Testis (tissue), 5 donors: Measurements from ENCODE around the gene SLC26A5. TPM values are rescaled to one million over a fixed set of nuclear protein-coding genes. Genes with fewer than 3 reads are reported as not detected.
"Not testable (repeated sequence)": the region's sequence is repeated elsewhere in the genome, so short reads cannot be mapped to it uniquely, and the experiment has no call there.

Experiments used
- DNase-seq: peaks from one replicate; pipeline ENCODE4 v3.0.0-alpha.2; 2019
- H3K27ac ChIP-seq, 2 donors: fragments of 200-600 bp; sonication (generic); one replicate each; pipeline ENCODE4 v1.5.1; 2019
- H3K27me3 ChIP-seq: fragments of 200-600 bp; sonication (generic); one replicate; pipeline ENCODE4 v1.5.1; 2019
- H3K36me3 ChIP-seq: fragments of 200-600 bp; sonication (generic); one replicate; pipeline ENCODE4 v1.5.1; 2017; ENCODE audit warnings: low read depth; ENCODE audit errors: missing control alignments
- H3K4me1 ChIP-seq: fragments of 200-600 bp; sonication (generic); one replicate; pipeline ENCODE4 v1.5.1; 2019
- H3K4me3 ChIP-seq, 2 donors: fragments of 200-600 bp; sonication (generic); one replicate each; pipeline ENCODE4 v1.5.1; 2017 to 2019
- H3K9me3 ChIP-seq: fragments of 200-600 bp; sonication (generic); one replicate; pipeline ENCODE4 v1.5.1; 2017
- POLR2A ChIP-seq: fragments of 450-650 bp; IDR thresholded peaks from one replicate; pipeline ENCODE4 v1.6.1; 2017; ENCODE audit warnings: antibody characterized with exemption, mild to moderate bottlenecking, moderate library complexity
- WGBS, 2 donors: methylation state at CpG; one replicate each; pipeline ENCODE4 v1.1.5; 2018; 5-methylcytosine and 5-hydroxymethylcytosine counted together
- intact Hi-C: fragments of 100-400 bp; cut with DNase I; formaldehyde crosslinking; loops from one replicate; pipeline ENCODE4 v1.15.1; 2023; ENCODE audit warnings: low total_unique reads
- long read RNA-seq, 2 donors: transcript quantifications; one replicate each; lab custom pipeline, GENCODE V29; 2026
- polyA plus RNA-seq: library from polyadenylated mRNA; stranded (reverse); fragments of 350-450 nt; fragmentation: Illumina TruSeq; extraction: RNeasy Lipid Tissue Mini Kit (QIAGEN cat#74804); gene quantifications from one replicate; pipeline ENCODE4 v1.2.3, GENCODE V29; 2014; ENCODE audit warnings: low read depth, low replicate concordance; ENCODE audit not compliant: insufficient read depth
- total RNA-seq, 2 donors: library from RNA; depleted of rRNA; stranded (reverse); fragments of >200 nt; gene quantifications; one replicate each; pipeline ENCODE4 v1.2.3, GENCODE V29; 2016
- TF ChIP-seq, protein P1 (sequence below), 3 experiments: fragments of 450-650 bp in 2 of 3; fragments of 200-600 bp in 1 of 3; sonication (generic) in 1 of 3; IDR thresholded peaks; one replicate each; pipeline ENCODE4 v1.5.1; 2016 to 2019; ENCODE audit warnings: antibody characterized with exemption in 3 of 3, mild to moderate bottlenecking in 2 of 3, moderate library complexity in 1 of 3

Gene SLC26A5, protein sequence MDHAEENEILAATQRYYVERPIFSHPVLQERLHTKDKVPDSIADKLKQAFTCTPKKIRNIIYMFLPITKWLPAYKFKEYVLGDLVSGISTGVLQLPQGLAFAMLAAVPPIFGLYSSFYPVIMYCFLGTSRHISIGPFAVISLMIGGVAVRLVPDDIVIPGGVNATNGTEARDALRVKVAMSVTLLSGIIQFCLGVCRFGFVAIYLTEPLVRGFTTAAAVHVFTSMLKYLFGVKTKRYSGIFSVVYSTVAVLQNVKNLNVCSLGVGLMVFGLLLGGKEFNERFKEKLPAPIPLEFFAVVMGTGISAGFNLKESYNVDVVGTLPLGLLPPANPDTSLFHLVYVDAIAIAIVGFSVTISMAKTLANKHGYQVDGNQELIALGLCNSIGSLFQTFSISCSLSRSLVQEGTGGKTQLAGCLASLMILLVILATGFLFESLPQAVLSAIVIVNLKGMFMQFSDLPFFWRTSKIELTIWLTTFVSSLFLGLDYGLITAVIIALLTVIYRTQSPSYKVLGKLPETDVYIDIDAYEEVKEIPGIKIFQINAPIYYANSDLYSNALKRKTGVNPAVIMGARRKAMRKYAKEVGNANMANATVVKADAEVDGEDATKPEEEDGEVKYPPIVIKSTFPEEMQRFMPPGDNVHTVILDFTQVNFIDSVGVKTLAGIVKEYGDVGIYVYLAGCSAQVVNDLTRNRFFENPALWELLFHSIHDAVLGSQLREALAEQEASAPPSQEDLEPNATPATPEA
- 1 to 10 TPM; 1.3 to 1.7 TPM for total RNA-seq
- polyA plus RNA-seq = 0.41 TPM
- long read RNA-seq, donor 1, partial matches to known transcripts = 208 of 213 reads
- long read RNA-seq, donor 1, other reads (novel, unspliced or antisense) = 5 of 213 reads
- long read RNA-seq, donor 2 = 0 reads

DNA sequence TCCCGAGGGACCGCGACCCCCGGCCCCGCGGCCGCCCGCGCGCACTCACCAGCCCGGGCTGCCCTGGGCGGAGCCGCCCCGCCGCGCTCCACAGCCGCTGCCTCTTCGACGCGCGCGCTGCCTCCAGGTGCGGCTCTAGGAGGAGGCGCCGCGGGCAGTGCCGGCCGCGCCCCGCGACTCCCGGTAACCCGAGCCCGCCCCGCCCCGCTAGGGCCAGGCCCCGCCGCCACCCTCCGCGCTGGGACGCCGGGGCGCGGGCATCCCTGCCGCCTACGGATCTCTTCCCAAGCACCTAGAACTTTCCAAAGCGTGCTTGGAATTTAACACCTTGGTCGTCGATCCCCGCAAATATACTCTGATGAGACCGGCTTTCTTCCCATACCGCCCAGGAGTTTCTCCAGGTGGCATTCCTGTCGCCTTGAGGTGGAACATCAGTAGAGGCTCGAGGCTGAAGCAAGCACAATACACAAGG is at the start of gene SLC26A5:
TSS of gene SLC26A5 (minus strand) at position 159 of the 472 bp plus-strand sequence. CDS start 24,693 bp downstream, outside the sequence.
- Histone ChIP-seq H3K27ac (no peak within 1 kb of the TSS), H3K4me3 (peak within 1 kb of the TSS; percentile 48 to 59), H3K9me3 (no peaks in the 10 kb centered on the region), H3K4me1 (peaks cover 5% of the 10 kb centered on the region), H3K27me3 (no peaks in the 10 kb centered on the region), H3K36me3 (no peaks in the 10 kb centered on the region)
- 1 to 6% methylated on average over 7 to 43 of the region's 54 CpGs for WGBS, 2 donors
- DNase-seq = peak; percentile 25
- intact Hi-C loops = no loop called here
- TF ChIP-seq POLR2A = no peak
- TF ChIP-seq, protein P1, sequence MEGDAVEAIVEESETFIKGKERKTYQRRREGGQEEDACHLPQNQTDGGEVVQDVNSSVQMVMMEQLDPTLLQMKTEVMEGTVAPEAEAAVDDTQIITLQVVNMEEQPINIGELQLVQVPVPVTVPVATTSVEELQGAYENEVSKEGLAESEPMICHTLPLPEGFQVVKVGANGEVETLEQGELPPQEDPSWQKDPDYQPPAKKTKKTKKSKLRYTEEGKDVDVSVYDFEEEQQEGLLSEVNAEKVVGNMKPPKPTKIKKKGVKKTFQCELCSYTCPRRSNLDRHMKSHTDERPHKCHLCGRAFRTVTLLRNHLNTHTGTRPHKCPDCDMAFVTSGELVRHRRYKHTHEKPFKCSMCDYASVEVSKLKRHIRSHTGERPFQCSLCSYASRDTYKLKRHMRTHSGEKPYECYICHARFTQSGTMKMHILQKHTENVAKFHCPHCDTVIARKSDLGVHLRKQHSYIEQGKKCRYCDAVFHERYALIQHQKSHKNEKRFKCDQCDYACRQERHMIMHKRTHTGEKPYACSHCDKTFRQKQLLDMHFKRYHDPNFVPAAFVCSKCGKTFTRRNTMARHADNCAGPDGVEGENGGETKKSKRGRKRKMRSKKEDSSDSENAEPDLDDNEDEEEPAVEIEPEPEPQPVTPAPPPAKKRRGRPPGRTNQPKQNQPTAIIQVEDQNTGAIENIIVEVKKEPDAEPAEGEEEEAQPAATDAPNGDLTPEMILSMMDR (IDR thresholded peaks at IDR 0.05) = no peak

DNA sequence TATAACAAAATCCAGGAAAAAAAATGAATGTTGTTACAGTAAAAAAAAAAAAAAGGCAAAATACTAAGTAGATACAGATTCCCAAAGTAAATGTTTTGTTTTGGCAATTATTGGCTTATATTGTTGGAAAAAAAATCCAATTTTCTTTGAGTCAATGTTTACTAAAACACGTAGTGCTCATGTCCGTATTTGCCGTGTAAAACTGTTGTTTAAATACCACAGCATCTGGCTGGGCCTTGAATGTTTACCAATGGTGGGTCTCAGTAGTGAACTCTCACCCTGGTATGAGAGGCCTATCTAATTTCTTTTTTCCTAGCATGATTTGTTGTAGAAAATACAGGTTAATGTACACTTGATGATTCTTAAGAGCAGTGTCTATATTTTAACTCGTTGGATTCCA is 41.4 kb upstream of the SLC26A5 start:
- Histone ChIP-seq H3K9me3 (no peaks in the 10 kb centered on the region), H3K4me3 (no peak overlapping the region), H3K27ac (no peak overlapping the region), H3K27me3 (no peaks in the 10 kb centered on the region), H3K36me3 (no peaks in the 10 kb centered on the region), H3K4me1 (no peaks in the 10 kb centered on the region)
- intact Hi-C loops = no loop called here
- no peak for DNase-seq
- TF ChIP-seq, protein P1 (IDR thresholded peaks at IDR 0.05) = no peak
- TF ChIP-seq POLR2A = no peak
- 89 to 94% methylated on average over 4 of the region's 4 CpGs for WGBS, 2 donors

DNA sequence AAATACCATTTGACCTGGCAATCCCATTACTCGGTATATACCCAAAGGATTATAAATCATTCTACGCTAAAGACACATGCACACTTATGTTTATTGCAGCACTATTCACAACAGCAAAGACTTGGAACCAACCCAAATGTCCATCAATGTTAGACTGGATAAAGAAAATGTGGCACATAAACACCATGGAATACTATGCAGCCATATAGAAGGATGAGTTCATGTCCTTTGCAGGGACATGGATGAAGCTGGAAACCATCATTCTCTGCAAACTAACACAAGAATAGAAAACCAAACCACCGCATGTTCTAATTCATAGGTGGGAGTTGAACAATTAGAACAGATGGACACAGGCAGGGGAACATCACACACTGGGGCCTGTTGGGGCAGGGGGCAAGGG is 40.9 kb upstream of the SLC26A5 start:
- H3K9me3 ChIP-seq, H3K27ac ChIP-seq, DNase-seq, H3K27me3 ChIP-seq, intact Hi-C loops, H3K4me3 ChIP-seq, H3K36me3 ChIP-seq, H3K4me1 ChIP-seq: not testable (repeated sequence)
- WGBS, 2 donors = 86 to 93% methylated on average over 3 of the region's 3 CpGs

DNA sequence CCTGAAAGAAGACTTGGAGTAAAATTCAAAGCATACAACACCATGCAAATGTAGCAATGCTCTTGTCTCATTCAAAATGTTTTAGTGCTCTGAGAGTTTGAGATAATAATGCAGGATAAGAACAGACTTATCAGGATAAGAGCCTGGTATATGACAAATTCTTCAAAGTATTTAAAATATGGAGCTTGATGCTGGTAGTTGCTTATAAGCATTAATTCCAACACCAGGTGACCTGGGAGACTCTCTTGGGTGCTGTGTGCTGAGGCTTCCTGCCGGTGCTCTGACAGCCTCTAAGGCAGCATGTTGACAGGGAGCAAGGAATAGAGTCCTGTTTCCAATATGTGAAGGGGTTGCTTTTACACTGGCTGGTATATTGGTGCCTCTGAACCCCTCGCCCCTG is 34.8 kb upstream of the SLC26A5 start:
- DNase-seq = no peak
- H3K27ac ChIP-seq = no peak overlapping the region
- WGBS, 2 donors = 68 to 81% methylated on average over 2 of the region's 2 CpGs
- H3K4me3 ChIP-seq = no peak overlapping the region
- H3K9me3 ChIP-seq = no peaks in the 10 kb centered on the region
- H3K4me1 ChIP-seq = no peaks in the 10 kb centered on the region
- intact Hi-C loops = no loop called here
- TF ChIP-seq POLR2A = no peak
- TF ChIP-seq, protein P1 (IDR thresholded peaks at IDR 0.05) = no peak
- H3K36me3 ChIP-seq = no peaks in the 10 kb centered on the region
- no peaks in the 10 kb centered on the region for H3K27me3 ChIP-seq

DNA sequence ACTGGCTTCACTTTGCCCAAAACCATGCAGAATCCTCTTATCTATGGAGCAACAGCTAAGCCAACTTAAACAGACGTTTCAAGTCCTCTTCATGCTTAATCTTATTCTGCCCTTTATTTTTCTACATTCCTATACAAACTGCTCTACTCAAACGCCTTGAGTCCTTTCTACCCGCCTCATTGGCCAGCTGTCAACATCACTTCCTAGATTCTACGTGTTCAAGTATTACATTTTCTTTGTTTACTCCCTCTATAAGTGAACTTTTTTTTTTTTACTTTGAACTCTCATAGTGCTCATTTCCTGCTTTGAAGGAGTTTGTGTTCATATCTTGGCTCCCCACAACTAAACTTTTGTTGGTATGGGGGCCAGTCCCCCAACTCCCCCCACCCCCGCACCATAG is 28.9 kb upstream of the SLC26A5 start:
- H3K4me1 ChIP-seq = no peaks in the 10 kb centered on the region
- TF ChIP-seq, protein P1 (IDR thresholded peaks at IDR 0.05) = no peak
- no peak for TF ChIP-seq POLR2A
- H3K9me3 ChIP-seq = no peaks in the 10 kb centered on the region
- H3K27ac ChIP-seq = no peak overlapping the region
- no peak overlapping the region for H3K4me3 ChIP-seq
- intact Hi-C loops = no loop called here
- 48 to 53% methylated on average over 5 of the region's 5 CpGs for WGBS, 2 donors
- no peak for DNase-seq
- H3K36me3 ChIP-seq = no peaks in the 10 kb centered on the region
- no peaks in the 10 kb centered on the region for H3K27me3 ChIP-seq
